Measurements from ENCODE around the gene EGFL7. TPM values are rescaled to one million over a fixed set of nuclear protein-coding genes. Genes with fewer than 3 reads are reported as not detected.
"Not testable (repeated sequence)": the region's sequence is repeated elsewhere in the genome, so short reads cannot be mapped to it uniquely, and the experiment has no call there.

Gene EGFL7
- total RNA-seq, 1 donor from 2014 or later: 38.2 TPM

GRCh38 chr9:136631038-136632000 lies 31.4 kb upstream of the EGFL7 start:
- H3K27me3 Mint-ChIP-seq (ENCODE audit: low read depth): peaks cover 5% of the 10 kb centered on the region
- peaks cover 11% of the 10 kb centered on the region for H3K4me1 Mint-ChIP-seq
- no peaks in the 10 kb centered on the region for H3K9me3 Mint-ChIP-seq
- DNase-seq (ENCODE audit: low spot score in 2 of 2, unreplicated experiment in 2 of 2): peak; percentile 65 to 81
- no peak overlapping the region for H3K4me3 Mint-ChIP-seq
- peak; percentile 65 for TF ChIP-seq CTCF (IDR thresholded peaks at IDR 0.05; ENCODE audit: unreplicated experiment)
- H3K27ac Mint-ChIP-seq: no peak overlapping the region
- H3K36me3 Mint-ChIP-seq: no peaks in the 10 kb centered on the region

GRCh38 chr9:136632072-136632471 lies 30.6 kb upstream of the EGFL7 start:
- H3K4me1 Mint-ChIP-seq; H3K36me3 Mint-ChIP-seq; H3K4me3 Mint-ChIP-seq; DNase-seq (ENCODE audit: low spot score in 2 of 2, unreplicated experiment in 2 of 2); H3K9me3 Mint-ChIP-seq; H3K27ac Mint-ChIP-seq; H3K27me3 Mint-ChIP-seq (ENCODE audit: low read depth): not testable (repeated sequence)

- DNase-seq (ENCODE audit: low spot score in 2 of 2, unreplicated experiment in 2 of 2); H3K4me1 Mint-ChIP-seq; H3K36me3 Mint-ChIP-seq; H3K9me3 Mint-ChIP-seq; H3K4me3 Mint-ChIP-seq; H3K27me3 Mint-ChIP-seq (ENCODE audit: low read depth); H3K27ac Mint-ChIP-seq: not testable (repeated sequence)
These were observed 30.1 kb upstream of the EGFL7 start for GRCh38 chr9:136632491-136633106.

- peaks cover 5% of the 10 kb centered on the region for H3K27me3 Mint-ChIP-seq (ENCODE audit: low read depth)
- no peaks in the 10 kb centered on the region for H3K9me3 Mint-ChIP-seq
- H3K36me3 Mint-ChIP-seq: no peaks in the 10 kb centered on the region
- no peak overlapping the region for H3K4me3 Mint-ChIP-seq
- TF ChIP-seq CTCF (IDR thresholded peaks at IDR 0.05; ENCODE audit: unreplicated experiment): no peak
- H3K4me1 Mint-ChIP-seq: no peaks in the 10 kb centered on the region
- H3K27ac Mint-ChIP-seq: no peak overlapping the region
- DNase-seq (ENCODE audit: low spot score in 2 of 2, unreplicated experiment in 2 of 2): no peak
These were observed 27.8 kb upstream of the EGFL7 start for GRCh38 chr9:136634904-136635303.

GRCh38 chr9:136640171-136641111 lies 22.3 kb upstream of the EGFL7 start:
- H3K27me3 Mint-ChIP-seq (ENCODE audit: low read depth): peaks cover 20% of the 10 kb centered on the region
- no peak for DNase-seq (ENCODE audit: low spot score in 2 of 2, unreplicated experiment in 2 of 2)
- no peaks in the 10 kb centered on the region for H3K4me1 Mint-ChIP-seq
- H3K4me3 Mint-ChIP-seq: no peak overlapping the region
- H3K27ac Mint-ChIP-seq: no peak overlapping the region
- H3K9me3 Mint-ChIP-seq: peaks cover 4% of the 10 kb centered on the region
- TF ChIP-seq CTCF (IDR thresholded peaks at IDR 0.05; ENCODE audit: unreplicated experiment): no peak
- no peaks in the 10 kb centered on the region for H3K36me3 Mint-ChIP-seq

GRCh38 chr9:136642439-136642921 lies 20.2 kb upstream of the EGFL7 start:
- H3K4me3 Mint-ChIP-seq: no peak overlapping the region
- peaks cover 4% of the 10 kb centered on the region for H3K9me3 Mint-ChIP-seq
- peaks cover 2% of the 10 kb centered on the region for H3K4me1 Mint-ChIP-seq
- H3K27ac Mint-ChIP-seq: no peak overlapping the region
- DNase-seq (ENCODE audit: low spot score in 2 of 2, unreplicated experiment in 2 of 2): no peak
- H3K36me3 Mint-ChIP-seq: no peaks in the 10 kb centered on the region
- no peak for TF ChIP-seq CTCF (IDR thresholded peaks at IDR 0.05; ENCODE audit: unreplicated experiment)
- peaks cover 20% of the 10 kb centered on the region for H3K27me3 Mint-ChIP-seq (ENCODE audit: low read depth)

Measured in mesothelial cell of epicardium (in vitro differentiated cells).